NT2/D1 (cell line): ENCODE measurements around the gene RUNX1.

ENCODE experiments used
- SUZ12 ChIP-seq: IDR thresholded peaks from 2 replicates; pipeline ENCODE4 v1.6.1; 2011; ENCODE audit not compliant: insufficient read length, insufficient read depth; ENCODE audit errors: extremely low read depth
- YY1 ChIP-seq: IDR thresholded peaks from 2 replicates; pipeline ENCODE4 v1.6.1; 2011; ENCODE audit not compliant: insufficient read length, insufficient read depth
- ZNF274 ChIP-seq: IDR thresholded peaks from 2 replicates; pipeline ENCODE4 v1.6.1; 2011; ENCODE audit warnings: mild to moderate bottlenecking, low read depth, low read length

DNA sequence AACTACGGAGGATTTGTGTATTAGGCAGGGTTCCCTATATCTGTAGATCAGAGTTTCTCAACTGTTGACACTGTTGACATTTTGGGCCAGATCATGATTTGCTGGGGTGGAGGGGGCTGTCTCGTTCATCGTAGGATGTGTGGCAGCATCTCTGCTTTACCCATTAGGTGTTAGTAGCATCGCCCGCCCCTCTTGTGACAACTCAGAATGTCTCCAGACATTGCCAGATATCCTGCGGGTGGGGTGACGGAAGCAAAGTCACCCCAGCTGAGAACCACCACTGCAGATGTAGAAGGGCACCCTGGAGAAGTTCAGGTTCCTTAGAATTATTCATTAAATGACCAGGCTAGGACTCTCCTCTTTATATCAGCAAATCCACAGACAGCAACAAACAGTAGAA, 254.4 kb downstream of the RUNX1 start:
- no peak for TF ChIP-seq ZNF274
- no peak for TF ChIP-seq YY1
- no peak for TF ChIP-seq SUZ12
